NB4 (cell line): Measurements from ENCODE around the gene UNK.

Experiments
- TF ChIP-seq, protein P1 (sequence below): IDR thresholded peaks from one replicate; pipeline ENCODE4 v1.5.1; 2012; ENCODE audit warnings: low read depth, low read length
- TF ChIP-seq, protein P2 (sequence below): IDR thresholded peaks from 2 replicates; pipeline ENCODE4 v1.6.1; 2011; ENCODE audit warnings: low read depth, low read length

DNA sequence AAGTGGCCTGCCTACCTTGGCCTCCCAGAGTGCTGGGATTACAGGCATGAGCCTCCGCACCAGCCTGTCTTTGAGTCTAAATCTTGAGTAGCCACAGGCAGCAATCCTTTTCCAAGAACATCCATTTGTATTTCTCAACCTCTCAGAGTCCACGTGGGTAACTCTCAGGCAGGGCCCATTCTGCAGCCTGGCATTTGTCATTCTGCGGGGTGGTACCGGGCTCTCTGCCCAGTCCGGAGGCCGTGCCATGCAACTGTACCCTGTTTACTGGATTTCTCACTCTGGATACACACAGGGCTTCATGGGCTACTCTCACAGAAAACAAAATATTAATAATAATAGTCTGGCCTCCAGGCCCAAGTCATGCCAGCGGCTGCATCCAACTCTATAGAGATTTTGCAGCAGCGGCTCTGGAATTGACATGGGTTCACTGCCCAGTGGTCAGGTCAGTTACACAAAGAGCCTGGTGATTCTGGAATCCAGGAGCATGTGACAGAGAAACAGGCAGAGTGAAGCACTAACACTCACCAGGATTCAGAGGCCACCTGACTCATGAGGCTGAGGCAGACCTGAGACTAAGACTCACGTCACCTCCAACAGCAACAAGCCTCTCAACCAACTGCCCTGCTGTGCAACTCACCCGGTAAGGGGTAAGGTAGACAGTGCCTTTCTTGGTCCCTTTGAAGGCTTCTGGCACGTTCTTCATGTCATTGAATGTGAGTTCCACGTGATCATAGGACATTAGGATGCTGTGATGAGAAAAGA is 66.5 kb downstream of the UNK start:
- TF ChIP-seq, protein P1, sequence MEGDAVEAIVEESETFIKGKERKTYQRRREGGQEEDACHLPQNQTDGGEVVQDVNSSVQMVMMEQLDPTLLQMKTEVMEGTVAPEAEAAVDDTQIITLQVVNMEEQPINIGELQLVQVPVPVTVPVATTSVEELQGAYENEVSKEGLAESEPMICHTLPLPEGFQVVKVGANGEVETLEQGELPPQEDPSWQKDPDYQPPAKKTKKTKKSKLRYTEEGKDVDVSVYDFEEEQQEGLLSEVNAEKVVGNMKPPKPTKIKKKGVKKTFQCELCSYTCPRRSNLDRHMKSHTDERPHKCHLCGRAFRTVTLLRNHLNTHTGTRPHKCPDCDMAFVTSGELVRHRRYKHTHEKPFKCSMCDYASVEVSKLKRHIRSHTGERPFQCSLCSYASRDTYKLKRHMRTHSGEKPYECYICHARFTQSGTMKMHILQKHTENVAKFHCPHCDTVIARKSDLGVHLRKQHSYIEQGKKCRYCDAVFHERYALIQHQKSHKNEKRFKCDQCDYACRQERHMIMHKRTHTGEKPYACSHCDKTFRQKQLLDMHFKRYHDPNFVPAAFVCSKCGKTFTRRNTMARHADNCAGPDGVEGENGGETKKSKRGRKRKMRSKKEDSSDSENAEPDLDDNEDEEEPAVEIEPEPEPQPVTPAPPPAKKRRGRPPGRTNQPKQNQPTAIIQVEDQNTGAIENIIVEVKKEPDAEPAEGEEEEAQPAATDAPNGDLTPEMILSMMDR = no peak
- TF ChIP-seq, protein P2, sequence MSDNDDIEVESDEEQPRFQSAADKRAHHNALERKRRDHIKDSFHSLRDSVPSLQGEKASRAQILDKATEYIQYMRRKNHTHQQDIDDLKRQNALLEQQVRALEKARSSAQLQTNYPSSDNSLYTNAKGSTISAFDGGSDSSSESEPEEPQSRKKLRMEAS = no peak
